Smooth muscle cell of the brain vasculature (primary cell): ENCODE measurements around the gene WNT3.
"Not testable (repeated sequence)": the region's sequence is repeated elsewhere in the genome, so short reads cannot be mapped to it uniquely, and the experiment has no call there.

Source experiments
- DNase-seq: peaks from one replicate; pipeline ENCODE4 v3.0.0-alpha.2; 2012; ENCODE audit warnings: low read depth, low spot score

The WNT3 gene

DNA sequence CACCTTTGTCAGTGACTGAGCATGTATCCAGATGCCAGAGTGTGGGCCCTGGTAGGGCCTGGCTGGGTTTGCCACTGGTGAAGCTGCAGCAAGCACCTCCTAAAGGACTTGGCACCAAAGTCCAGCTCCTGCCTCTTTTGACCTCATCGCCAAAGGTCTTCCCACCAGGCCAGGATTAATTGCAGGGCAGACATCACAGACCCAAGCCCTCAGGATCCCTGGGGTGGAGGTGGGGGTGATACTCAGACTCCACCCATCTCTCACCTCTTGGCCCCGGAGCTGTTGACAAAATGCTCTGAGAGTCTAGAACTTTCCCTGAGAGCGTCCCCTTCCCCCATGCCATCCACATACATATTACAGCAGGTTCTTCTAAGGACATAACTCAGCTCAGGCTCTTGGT lies 4.6 kb downstream of the WNT3 start:
- DNase-seq, result no peak

DNA sequence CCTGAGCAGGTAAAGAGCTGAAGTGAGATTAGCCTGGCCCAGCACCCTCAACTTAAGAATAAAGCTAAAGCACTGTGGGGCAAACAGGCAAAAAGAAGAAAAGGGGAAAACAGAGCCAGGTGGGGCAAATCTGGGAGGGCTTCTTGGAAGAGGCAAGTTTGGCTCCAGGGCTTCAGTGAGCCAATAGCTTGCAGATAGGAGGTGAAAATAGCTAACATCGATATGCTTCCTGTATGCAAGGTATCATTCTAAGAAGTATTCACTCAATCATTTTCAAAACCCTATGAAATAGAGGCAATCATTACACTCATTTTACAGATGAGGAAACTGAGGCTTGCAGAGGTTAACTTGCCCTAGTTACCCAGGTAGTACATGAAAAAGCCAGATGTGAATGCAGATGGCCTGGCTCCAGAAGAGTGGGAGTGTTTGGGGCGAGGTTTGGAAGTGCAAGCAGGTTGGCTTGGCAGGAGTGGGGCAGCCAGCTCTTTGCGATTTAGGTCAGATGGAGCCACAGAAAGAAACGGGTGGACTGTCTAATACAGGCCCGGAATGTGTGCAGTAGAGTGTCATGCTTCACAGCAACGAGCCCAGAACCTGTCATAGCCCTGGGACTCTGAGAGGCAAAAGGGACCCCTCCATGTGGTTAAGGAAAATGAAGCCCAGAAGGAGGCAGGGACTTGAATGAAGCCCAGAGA lies 5.7 kb downstream of the WNT3 start:
- no peak for DNase-seq

DNA sequence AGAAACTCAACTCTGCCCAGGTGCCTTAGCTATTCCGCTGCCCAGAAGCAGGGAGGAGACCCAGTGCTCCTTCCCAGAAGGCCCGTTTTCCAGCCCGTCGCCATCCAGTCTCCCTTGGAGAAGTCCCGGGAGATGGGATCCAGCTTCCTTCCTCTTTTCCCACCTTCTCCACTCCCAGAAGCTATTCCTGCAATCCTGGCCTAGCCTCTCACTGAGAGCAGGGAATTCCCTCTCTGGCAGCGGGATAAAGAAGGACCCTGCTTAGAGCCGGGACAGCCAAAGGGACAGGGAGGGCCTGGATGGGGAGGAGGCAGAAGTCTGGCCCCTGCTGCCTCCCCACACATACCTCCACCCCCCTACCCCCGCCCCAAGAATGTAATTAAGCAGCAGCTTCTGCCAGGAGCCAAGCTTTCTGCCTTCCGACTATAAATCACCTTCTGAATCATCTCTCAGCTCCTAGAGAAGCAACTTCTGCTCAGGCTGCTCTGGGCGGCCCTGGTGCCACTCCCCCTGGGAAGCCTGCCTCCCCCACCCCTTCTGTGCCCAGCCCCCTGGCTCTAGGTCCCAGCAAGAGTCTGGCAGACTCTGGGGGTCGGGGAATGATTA lies 6.4 kb downstream of the WNT3 start:
- DNase-seq, result no peak

DNA sequence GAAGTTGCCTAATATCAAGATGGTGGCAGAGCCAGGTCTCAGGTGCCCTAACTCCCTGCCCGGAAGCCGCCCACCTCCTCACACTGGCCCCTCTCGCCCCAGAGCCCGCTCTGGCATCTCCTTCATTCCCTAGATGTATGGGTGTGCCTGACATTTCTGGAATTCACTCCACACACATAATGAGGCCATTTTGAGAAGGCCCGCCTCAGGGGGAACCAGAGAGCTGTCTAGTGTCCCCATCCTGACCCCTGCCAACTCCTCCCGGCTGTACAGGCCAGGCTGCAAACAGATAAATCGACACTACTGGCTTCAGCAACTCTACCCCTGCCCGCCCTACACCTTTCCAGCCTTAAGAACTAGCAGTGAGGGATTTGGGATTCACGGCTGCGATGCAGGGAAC lies 7.7 kb downstream of the WNT3 start:
- DNase-seq, result no peak

DNA sequence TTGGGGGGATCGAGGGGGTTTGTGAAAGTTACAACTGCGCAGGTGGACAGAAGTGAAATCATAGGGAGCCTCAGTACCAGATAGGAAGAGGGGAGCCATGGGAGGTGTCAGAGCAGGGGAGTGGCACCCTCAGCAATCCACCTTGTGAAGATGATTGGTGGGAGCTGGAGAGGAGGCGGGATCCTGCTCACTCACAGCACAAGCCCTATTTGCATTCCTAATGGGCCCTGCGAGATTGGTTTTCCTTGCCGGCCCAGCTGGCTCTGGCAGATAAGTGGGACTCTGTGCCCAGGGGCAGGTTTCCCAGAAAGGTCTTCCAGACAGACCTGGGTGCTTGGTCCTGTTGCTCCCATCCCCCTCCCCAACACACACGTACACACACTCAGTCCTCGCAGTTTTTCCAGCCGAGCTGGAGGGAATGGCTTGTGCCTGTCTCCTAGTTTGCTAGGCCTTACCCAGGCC lies 9.4 kb downstream of the WNT3 start:
- DNase-seq, result no peak

DNA sequence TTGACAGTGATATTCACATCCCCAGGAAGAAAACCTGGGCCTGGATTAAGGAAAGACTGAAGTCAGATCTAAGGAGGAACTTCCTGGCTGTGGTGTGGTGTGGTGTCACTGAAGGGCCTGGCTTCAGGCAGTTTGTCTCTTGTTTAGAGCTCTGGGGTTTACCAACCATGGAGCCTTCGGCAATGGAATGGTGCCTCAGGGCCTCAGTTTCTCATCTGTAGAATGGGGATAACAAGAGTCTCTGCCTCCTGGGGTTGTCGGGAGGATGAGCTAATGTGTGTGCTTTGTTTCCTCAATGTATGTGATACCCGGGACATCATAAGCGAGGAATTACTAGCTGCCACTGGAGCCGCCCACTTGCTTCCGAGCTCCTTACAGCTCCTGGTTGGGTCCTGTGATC lies 12.7 kb downstream of the WNT3 start:
- DNase-seq, result no peak

DNA sequence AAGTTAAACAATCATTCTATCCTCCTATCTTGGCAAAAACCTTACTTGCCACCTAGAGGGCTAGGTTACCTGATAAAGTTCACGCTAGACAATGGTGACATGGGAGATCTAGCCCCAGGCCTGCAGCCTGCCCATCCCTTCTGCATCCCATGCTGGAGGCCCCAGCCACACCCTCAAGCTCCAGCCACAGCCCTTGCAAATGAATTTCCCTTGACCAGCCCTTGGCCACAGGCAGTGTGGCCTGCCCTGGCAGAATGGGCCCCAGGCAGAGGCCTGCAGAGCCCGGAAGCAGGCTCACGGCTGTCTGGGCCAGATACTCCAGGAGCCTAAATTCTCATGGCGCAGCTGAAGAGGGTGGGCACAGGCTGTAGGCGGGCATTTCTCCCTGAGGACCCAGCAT lies 14.9 kb downstream of the WNT3 start:
- no peak for DNase-seq

DNA sequence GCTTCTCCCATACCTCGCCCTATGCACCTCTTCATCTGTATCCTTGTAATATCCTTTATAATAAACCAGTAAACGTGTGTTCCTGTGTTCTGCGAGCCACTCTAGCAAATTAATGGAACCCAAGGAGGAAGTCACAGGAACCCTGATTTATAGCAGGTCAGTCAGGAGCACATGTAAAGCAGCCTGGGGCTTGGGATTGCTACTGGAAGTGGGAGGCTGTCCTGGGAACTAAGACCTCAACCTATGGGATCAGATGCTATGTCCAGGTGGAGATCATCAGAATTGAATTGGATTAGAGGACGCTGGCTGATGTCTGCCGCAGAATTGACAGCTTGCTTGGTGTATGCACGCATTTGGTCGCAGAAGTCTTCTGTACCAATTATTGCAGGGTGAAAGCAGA lies 15.7 kb downstream of the WNT3 start:
- no peak for DNase-seq

DNA sequence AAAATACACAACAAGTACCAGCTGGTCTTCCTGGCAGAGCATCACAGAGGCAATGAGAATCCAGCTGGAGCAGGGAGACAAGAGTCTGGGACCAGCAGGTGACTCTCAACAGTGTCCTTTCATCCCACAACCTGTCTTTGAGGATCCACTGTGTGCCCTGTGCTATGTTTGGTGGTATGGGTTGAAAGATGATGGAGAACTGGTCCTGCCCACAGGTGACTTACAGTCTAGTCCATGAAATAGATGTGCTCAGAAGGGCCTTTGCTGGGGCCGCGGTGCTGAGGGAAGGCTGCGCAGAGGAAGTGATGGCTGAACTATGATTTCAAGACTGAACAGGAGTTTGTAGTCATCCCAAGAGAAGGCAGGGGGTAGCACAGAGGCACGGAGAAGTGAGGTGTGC lies 17.9 kb downstream of the WNT3 start:
- no peak for DNase-seq

DNA sequence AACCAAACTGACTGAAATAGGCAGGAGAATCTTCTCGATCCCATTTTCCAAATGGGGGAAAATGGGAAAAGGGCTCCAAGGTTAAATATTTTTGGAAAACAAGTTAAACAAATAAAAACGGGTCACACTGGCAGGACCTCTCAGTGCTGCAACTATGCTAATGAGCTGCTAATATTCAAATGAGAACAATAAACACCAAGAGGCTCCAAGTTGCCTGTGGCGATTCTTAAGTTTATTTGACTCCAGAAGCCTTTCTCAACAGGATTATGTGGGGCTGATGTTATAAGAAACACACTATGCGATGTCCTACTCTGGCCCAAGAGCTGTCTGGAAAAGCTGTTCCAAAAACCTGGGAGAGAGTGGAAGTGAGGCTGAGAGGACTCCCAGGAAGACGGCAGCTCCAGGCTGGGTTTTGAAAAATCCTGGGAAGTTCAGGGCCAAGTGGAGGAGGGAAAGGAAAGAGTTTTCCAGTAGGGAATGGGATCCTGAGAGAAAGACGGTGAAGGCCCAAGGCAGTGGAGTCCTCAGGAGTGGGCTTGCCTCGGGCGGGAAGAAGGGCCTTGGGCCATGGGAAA lies 21.4 kb downstream of the WNT3 start:
- no peak for DNase-seq

DNA sequence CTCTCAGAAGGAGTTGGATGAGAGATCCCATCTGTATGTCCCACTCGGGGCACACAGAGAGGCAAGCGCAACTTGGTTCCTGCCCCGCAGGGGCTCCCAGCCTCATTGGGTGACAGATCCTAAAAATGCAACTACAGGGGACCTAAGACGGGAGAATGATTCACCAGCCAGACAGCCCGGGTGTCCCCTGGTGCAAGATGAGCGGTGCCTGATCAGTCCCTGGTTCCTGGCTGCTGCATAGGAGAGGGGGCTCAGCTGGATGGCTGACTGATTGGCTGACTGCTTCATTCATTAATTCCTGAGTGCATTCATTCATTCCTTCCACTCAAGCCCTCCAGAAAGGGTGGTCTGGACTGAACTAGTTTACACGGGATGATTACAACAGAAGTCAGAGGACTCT lies 22.0 kb downstream of the WNT3 start:
- no peak for DNase-seq

DNA sequence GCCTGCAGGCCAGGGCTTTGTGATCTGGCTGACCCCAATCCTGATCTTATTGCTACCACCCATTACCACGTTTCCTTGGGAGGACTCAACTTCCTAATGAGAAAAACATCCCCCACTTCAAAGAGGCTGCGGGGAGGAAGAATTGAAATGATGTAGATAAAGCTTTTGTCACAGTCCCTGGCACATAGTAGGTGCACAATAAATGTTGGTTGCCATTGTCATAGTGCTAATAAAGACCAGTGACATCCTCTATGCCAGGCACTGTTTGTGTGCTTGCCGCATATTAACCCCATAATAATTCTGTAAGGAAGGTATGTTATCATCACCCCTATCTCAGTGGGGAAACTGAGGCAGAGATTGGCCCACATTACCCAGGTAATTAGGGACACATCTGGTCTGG lies 22.4 kb downstream of the WNT3 start:
- DNase-seq, result no peak

DNA sequence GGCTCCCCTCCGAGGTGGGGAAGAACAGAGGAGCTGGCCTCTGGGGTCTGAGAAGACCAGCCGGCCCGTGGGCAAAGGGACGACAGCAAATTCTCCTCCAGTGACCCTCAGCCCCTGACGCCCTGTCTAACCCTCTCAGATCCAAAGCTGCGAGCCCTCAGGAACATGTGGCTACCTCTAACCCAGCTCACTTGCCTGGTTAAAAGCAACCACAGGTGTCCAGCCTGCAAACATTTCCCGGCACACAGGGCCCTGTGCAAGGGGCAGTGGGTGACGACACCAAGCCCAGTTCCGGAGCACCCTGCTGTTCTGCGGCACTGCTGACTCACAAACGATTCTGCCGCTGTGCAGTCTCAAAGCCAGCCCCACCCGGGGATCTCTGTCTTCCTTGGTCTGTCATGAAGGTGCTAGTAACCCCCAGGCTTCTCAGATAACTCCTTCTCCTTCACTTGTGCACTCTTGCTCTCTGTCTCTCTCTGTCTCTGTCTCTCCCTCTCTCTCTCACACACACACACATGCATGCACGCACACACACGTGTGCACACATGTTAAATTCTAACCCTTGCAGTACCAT lies 23.0 kb downstream of the WNT3 start:
- DNase-seq, result peak; percentile 50

DNA sequence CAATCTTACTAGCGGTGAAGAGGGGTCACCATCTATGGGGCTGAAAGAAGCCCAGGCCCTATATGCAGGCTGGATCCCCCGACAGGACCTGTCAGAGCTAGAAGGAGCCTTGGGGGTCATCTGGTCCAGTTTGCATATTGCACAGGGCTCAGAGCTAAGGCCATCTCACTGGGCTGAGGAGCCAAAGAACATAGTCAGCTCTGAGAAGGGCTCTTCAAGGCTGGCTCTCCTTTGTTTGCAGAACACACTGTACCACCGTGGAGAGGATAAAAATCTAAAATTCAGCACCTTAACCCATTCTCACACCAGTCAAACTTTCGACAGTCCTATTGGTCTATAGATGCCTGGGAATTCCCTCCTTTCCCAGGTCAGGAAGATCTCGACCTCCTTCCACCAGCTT lies 24.2 kb downstream of the WNT3 start:
- DNase-seq, result no peak

DNA sequence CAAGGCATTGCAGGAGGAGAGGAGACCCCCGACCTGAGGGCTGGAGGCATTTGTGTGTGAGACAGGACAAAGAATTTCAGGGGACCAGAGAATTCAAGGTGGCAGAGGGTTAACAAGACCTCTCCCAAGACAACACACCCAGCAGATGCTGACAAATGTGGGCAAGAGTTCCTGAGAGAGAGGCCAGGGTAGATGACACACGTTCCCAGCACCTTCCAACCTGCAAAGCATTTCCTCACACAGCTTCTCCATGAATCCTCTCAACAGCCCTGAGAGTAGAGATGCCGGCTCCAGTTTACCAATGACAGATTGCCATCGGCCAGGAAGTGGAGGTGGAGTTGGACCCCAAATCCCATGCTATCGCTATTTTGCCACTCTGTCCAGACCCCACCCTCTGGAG lies 25.0 kb downstream of the WNT3 start:
- no peak for DNase-seq

DNA sequence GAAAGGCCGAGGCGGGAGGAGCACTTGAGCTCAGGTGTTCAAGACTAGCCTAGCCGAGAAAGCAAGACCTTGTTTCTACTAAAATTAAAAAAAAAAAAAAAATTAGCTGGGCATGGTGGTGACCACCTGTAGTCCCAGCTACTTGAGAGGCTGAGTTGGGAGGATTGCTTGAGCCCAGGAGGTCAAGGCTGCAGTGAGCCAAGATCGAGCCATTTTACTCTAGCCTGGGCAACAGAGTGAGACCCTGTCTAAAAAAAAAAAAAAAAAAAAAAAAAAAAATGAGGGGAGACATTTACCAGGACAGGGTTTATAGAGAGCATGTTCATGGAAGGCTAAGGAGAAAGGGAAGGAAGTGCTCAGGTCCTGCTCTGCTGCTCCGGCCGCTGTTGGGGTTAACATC lies 25.5 kb downstream of the WNT3 start:
- not testable (repeated sequence) for DNase-seq

DNA sequence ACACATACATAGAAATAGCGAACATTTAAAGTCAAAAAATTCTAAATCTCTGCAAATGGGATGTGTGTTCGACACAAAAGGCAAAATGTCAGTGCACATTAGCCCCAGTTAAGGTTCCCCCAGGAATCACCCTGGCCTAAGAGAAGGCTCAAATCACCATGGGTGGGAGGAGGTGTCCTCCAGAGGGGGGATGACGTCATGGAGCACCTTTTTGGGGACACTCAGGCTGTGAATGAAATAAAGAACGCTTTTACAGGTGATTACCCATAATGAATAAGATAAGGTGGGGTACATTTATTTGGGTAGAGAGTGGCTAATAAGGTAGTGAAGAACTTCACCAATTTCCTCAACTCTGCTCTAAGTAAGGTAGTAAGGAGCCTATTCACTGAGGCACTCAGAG lies 26.4 kb downstream of the WNT3 start:
- no peak for DNase-seq

DNA sequence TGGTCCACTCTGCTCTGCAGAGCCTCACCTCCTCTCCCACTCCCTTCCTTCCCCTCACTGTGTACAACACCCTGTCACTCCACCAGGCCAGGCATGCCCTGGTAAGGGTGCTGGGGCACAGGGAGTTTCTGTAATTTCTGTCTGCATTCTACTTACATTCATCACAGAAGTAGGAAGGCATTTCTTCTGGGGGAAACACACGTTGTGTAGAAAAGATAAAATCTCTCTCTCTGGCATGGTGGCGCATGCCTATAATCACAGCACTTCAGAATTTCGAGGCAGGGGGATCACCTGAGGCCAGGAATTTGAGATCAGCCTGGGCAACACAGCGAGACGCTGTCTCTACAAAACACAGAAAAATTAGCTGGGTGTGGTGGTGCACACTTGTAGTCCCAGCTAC lies 27.0 kb downstream of the WNT3 start:
- no peak for DNase-seq

DNA sequence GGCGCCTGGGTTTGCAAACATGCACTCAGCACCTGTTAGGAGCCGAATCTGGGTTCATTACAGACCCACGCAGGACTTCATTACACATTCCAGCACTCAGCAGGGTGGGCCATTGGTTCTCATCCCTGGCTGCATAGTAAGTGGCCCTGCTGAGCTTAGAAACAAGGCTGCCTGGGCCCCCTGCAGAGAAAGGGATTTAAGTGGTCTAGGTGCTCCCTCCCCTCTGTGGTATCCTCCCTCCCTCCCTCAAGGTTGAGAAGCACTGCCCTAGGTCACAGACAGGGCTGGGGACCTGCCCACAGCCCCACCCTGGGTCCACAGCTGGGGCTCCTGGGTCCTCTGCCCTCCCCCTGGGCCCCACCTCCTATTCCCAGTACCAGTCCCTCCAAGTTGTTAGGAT lies 28.3 kb downstream of the WNT3 start:
- DNase-seq, result no peak

DNA sequence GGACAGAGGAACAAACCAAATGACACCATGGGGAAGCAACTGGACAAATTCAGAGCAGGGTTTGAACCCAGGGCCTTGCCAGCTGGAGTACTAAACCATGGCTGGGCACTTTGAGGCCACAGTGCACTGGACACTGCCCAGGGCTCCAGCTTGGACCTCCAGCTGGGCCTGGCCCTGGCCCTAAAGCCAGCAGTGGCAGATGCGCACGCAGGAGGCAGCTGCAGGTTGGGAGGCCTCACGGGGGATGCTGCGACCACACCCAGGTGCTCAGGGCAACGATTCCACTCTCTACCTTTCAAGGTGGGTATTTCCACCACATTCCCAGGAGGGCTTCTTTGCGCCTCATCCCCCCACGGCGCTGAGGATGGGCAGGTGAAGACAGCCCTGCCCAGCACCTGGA lies 28.9 kb downstream of the WNT3 start:
- DNase-seq, result no peak

DNA sequence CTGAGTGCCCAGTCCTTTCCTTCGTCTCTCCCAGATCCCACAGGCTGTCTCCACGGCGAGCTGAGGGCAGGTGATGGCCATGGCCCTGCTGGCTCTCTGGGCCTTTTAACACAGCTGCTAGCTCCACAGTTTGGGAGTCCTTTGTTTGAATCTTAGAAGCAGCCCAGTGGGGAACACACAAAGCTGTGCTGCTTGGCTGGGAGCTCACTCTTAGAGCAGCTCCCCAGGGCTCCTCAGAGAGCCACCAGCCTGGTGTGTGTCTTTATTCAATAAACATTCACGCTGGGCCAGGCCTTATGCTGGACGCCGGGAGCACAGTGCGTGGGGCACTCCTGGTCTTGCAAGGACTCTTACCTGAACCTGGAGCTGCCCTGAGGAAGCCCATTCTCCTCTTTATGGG lies 29.7 kb downstream of the WNT3 start:
- DNase-seq, result no peak

DNA sequence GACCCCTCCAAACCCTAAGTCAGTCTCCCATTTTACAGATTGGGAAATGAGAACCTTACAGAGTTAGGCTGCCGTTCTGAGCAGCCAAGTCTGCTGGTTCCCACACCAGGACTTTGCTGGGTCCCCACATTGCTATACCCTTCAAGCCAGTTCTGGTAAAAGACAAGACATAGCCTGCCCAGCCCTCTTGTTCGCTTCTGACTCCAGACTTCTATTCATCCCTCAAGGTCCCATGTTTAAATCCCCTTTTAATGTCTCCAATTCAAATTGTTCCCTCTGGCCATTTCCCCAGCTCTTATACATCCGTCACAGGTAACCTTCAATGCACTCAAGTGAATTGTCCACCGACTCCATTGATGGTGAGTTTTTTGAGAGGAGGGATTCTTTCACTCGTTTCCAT lies 30.2 kb downstream of the WNT3 start:
- no peak for DNase-seq

DNA sequence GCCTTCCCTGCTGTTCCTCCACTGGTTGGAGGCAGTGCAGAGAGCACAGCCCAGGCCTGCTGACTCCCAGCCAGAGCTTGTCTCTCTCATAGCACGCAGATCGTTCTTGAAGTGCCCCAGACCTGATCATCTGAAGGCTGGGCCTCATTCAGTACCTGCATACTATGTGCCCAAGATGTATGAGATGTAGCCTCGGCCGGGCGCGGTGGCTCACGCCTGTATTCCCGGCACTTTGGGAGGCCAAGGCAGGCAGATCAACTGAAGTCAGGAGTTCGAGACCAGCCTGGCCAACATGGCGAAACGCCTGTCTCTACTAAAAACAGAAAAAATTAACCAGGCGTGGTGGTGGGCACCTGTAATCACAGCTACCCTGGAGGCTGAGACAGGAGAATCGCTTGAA lies 31.0 kb downstream of the WNT3 start:
- no peak for DNase-seq
